Measurements from ENCODE around the gene ZNF280A. TPM values are rescaled to one million over a fixed set of nuclear protein-coding genes. Genes with fewer than 3 reads are reported as not detected.

ZNF280A gene
- total RNA-seq, 1 experiment from 2014 or later, result not detected

- Histone ChIP-seq H3K4me1 (ENCODE audit: insufficient read depth, low read length) (no peaks in the 10 kb centered on the region), H3K9me2 (replicated peaks; ENCODE audit: low read length) (no peaks in the 10 kb centered on the region), H3K36me3 (ENCODE audit: low read depth, low read length) (no peaks in the 10 kb centered on the region), H3K9ac (ENCODE audit: low read length) (no peak overlapping the region), H3K4me3 (ENCODE audit: low read length) (no peak overlapping the region), H3F3A (ENCODE audit: low read length, unreplicated experiment) (no peaks in the 10 kb centered on the region), H3K27ac (ENCODE audit: low read length) (no peak overlapping the region), H3K9me3 (ENCODE audit: low read length) (no peaks in the 10 kb centered on the region), H4K20me1 (ENCODE audit: low read length) (no peaks in the 10 kb centered on the region), H2AFZ (ENCODE audit: low read length) (no peak overlapping the region), H3K79me2 (ENCODE audit: low read length) (no peaks in the 10 kb centered on the region), H3K4me2 (ENCODE audit: low read length) (no peak overlapping the region), H3K27me3 (ENCODE audit: low read length) (no peaks in the 10 kb centered on the region)
- DNase-seq (no peak), ATAC-seq (no peak)
- ChIA-PET POLR2A (ENCODE audit: unreplicated experiment) (interaction anchor here (0.7 kb wide), 1 partner anchor 19 kb away, joined by 17 read pairs; no protein-coding TSS in a partner anchor), CTCF (no interaction called here)
- BruUV-seq (replicated peaks), result no TSS peak
- intact Hi-C loops (cut with micrococcal nuclease), result no loop called here
- TF ChIP-seq CTCF (conservative IDR thresholded peaks at IDR 0.05; ENCODE audit: low read depth, low read length) (no peak), EZH2phosphoT487 (IDR thresholded peaks at IDR 0.05; ENCODE audit: borderline replicate concordance, low read length) (no peak), EZH2 (IDR thresholded peaks at IDR 0.05; ENCODE audit: low read length, unreplicated experiment) (no peak)
Observed at GRCh38 chr22:22545084-22545483, 25.0 kb upstream of the ZNF280A start.

DNA sequence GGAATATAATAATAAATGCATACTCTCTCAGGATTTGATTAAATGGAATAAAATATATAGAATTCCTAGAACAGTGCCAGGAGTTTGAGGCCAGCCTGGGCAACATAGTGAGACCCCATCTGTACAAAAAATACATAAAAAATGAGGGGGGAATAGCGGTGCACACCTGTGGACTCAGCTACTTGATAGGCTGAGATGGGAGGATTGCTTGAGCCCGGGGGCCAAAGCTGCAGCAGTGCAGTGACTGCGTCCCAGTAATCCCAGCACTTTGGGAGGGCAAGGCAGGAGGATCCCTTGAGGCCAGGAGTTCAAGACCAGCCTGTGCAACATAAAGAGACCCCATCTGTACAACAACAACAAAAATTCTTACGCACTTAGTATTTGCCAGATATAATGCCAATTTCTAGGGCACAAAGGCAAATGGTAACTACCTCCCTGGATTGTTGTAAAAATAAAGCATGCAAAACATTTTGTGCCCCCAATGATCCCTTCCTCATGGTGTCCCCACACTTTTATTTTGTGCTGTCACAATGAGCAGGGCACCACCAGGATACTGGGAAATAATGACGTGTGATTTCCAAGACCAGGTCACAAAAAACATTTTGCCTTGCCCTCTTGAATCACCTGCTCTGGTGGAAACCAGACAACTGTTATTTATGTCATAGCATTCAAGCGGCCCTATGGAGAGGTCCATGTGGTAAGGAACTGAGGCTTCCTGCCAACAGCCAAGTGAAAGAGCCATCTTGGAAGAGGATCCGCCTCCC is 18.3 kb upstream of the ZNF280A start:
- Histone ChIP-seq H3K36me3 (ENCODE audit: low read depth, low read length) (no peaks in the 10 kb centered on the region), H3K9ac (ENCODE audit: low read length) (no peak overlapping the region), H3K79me2 (ENCODE audit: low read length) (no peaks in the 10 kb centered on the region), H3K9me3 (ENCODE audit: low read length) (no peaks in the 10 kb centered on the region), H2AFZ (ENCODE audit: low read length) (no peak overlapping the region), H3K27ac (ENCODE audit: low read length) (no peak overlapping the region), H3K4me1 (ENCODE audit: insufficient read depth, low read length) (no peaks in the 10 kb centered on the region), H3K4me3 (ENCODE audit: low read length) (no peak overlapping the region), H3K4me2 (ENCODE audit: low read length) (no peak overlapping the region), H4K20me1 (ENCODE audit: low read length) (no peaks in the 10 kb centered on the region), H3K27me3 (ENCODE audit: low read length) (no peaks in the 10 kb centered on the region), H3F3A (ENCODE audit: low read length, unreplicated experiment) (no peaks in the 10 kb centered on the region), H3K9me2 (replicated peaks; ENCODE audit: low read length) (no peaks in the 10 kb centered on the region)
- CTCF ChIA-PET, result no interaction called here
- BruUV-seq (replicated peaks), result no TSS peak
- ATAC-seq (no peak), DNase-seq (no peak)
- TF ChIP-seq EZH2 (IDR thresholded peaks at IDR 0.05; ENCODE audit: low read length, unreplicated experiment), result no peak
- intact Hi-C loops (cut with micrococcal nuclease), result no loop called here
- POLR2A ChIA-PET (ENCODE audit: unreplicated experiment), result no interaction called here

- Histone ChIP-seq H3K4me2 (ENCODE audit: low read length) (no peak overlapping the region), H3K36me3 (ENCODE audit: low read depth, low read length) (no peaks in the 10 kb centered on the region), H3K4me3 (ENCODE audit: low read length) (no peak overlapping the region), H3K79me2 (ENCODE audit: low read length) (no peaks in the 10 kb centered on the region), H3K27ac (ENCODE audit: low read length) (no peak overlapping the region), H3K9me2 (replicated peaks; ENCODE audit: low read length) (no peaks in the 10 kb centered on the region), H3K4me1 (ENCODE audit: insufficient read depth, low read length) (no peaks in the 10 kb centered on the region), H3K27me3 (ENCODE audit: low read length) (no peaks in the 10 kb centered on the region), H3F3A (ENCODE audit: low read length, unreplicated experiment) (no peaks in the 10 kb centered on the region), H3K9ac (ENCODE audit: low read length) (no peak overlapping the region), H3K9me3 (ENCODE audit: low read length) (no peaks in the 10 kb centered on the region), H2AFZ (ENCODE audit: low read length) (no peak overlapping the region), H4K20me1 (ENCODE audit: low read length) (no peaks in the 10 kb centered on the region)
- no peak for DNase-seq
- POLR2A ChIA-PET (ENCODE audit: unreplicated experiment), result no interaction called here
- CTCF ChIA-PET, result no interaction called here
- TF ChIP-seq EZH2 (IDR thresholded peaks at IDR 0.05; ENCODE audit: low read length, unreplicated experiment), result no peak
- TF ChIP-seq EZH2phosphoT487 (IDR thresholded peaks at IDR 0.05; ENCODE audit: borderline replicate concordance, low read length), result no peak
- TF ChIP-seq CTCF (conservative IDR thresholded peaks at IDR 0.05; ENCODE audit: low read depth, low read length), result no peak
- ATAC-seq, result no peak
- no TSS peak for BruUV-seq (replicated peaks)
- intact Hi-C loops (cut with micrococcal nuclease), result no loop called here
Observed at GRCh38 chr22:22536916-22537315, 16.8 kb upstream of the ZNF280A start.

Measured in PC-3 (cell line).